KG1 (cell line): Measurements from ENCODE around the gene KIF6.

Experiments
- DNase-seq: peaks from one replicate; lab custom pipeline; 2025; lab: John Stamatoyannopoulos, UW

Gene KIF6

GRCh38 chr6:39594285-39594684, 130.9 kb downstream of the KIF6 start:
- no peak for DNase-seq

DNA sequence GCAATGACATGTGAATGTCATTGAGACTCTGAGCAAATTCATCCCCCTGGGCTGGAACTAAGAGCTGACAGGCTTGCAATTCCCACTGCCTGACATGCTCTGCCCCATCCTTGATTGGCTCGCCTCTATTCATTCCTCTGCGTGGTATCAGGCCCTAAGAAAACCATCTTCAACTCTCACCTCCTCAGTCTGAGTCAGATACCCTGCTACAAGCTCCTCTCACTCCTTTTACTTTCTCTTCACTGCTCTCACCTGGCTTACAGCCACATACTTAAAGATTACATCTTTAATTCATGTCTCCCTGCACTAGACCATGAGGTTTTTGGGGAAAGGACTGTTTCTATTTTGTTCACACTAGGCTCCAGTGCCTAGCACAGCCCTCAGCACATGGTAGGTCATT, 131.6 kb downstream of the KIF6 start:
- DNase-seq: no peak

DNA sequence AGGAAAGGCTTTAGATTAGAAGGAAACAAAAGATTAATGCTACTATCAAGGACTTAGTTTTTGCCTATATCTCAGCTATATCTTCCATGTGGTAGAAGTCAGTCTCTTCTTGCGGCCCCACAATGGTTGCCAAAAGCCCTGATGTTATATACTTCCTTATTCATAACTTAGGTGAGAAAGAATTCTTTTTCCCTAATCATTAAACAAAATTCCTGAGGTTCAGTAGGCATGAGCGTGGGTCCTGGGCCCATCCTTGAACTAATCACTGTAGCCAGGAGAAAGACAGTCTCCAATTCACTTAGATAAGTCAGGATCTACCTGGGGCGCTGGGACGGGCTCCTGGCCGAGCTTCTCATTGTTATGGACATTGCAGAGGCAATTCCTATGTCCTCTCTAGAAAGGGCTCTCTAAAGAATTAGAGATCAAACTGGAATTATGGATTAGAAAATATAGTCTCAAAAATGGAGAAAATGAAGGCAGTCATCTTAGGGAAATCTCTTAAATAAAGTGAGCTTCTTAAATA, 134.3 kb downstream of the KIF6 start:
- no peak for DNase-seq

GRCh38 chr6:39587080-39587479, 138.1 kb downstream of the KIF6 start:
- no peak for DNase-seq

- no peak for DNase-seq
Measured at GRCh38 chr6:39585641-39586040, 139.6 kb downstream of the KIF6 start.

DNA sequence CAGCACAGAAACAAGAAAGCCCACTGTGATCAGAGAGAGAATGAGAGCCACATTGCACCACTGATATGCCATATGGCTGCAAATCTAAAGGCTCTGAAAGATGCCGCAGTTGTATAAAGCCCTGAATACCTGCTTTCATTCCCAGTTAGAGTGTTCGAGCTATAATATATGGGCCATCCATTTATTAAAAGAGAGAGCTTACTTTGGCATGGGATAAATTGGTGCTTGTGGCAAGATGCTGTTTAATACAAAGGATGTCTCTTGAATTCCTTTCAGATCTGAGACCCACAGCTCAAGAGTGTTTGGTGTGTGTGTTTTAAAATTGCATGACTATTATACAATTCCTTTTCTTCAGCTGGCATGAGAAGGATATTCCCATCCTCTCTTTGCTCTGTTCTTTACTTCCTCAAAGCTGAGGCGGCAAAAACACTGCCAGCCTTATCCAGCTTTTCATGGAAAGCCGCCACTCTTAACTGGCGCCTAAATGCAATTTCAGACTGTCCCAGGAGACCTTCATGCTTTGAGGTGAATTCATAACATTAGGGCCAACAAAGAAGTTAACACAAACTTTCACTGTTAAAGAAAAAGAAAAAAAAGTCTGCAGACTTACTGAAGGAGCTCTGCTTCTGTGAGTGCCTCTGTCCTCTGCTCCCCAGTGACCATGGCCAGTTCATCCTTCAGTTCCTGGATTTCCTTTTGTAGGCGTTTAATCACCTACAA, 147.6 kb downstream of the KIF6 start:
- DNase-seq: no peak

GRCh38 chr6:39576556-39577303, 148.5 kb downstream of the KIF6 start:
- DNase-seq: no peak

- no peak for DNase-seq
Measured at GRCh38 chr6:39574991-39575390, 150.2 kb downstream of the KIF6 start.

DNA sequence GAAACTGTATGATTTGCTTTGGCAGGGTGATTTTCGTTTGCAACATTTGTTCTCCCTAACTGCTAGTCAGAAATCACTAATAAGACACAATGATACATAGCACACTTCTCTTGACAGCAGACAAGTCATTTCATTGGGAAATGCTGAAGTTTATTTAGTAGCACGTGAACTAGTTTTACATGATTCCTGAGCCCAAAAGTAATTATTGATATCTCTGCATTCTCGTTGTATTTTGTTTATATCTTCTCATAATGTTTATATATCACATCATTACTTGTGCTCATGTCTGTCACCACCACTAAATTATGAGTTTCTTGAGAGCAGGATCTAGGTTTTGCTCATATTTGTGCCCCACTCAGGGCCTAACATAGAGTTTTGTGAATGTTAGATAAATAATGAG, 151.7 kb downstream of the KIF6 start:
- no peak for DNase-seq

- DNase-seq: no peak
Measured at GRCh38 chr6:39572661-39573340, 152.4 kb downstream of the KIF6 start.

DNA sequence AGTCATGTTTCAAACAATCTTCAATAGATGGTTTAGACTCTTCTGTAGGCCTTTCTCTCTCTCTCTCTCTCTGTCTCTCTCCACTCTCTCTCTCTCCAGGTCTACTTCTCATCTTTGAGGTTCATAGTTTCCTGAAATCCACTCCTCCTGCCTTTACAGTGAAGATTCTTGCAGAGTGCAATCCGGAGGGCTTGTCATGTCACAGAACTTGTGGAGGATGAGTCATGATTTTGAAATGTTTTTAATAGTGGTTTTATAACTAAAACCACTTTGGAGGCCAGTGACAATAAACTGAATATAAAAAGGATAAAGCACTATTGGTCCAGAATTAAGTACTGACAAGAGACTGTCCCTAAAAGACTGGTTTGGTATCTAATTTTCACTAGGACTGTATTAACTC, 156.3 kb downstream of the KIF6 start:
- DNase-seq: no peak

DNA sequence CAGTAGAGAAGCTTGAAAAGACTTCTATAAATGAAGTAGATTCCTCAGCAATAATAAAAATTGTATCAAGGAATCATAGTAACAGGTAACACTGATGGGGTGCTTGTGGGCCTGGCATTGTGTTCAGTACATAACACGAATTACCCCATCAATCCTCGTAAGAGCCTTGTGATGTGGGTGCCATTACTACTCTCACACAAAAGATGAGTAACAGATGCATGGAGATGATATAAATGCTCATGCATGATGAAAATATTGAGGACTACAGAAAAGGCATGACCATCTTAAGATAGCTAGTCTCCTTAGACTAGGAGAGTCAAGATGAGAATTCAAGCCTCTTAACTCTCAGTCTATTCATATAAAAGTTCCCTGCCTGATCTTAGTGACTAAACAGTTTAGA, 158.1 kb downstream of the KIF6 start:
- no peak for DNase-seq

DNA sequence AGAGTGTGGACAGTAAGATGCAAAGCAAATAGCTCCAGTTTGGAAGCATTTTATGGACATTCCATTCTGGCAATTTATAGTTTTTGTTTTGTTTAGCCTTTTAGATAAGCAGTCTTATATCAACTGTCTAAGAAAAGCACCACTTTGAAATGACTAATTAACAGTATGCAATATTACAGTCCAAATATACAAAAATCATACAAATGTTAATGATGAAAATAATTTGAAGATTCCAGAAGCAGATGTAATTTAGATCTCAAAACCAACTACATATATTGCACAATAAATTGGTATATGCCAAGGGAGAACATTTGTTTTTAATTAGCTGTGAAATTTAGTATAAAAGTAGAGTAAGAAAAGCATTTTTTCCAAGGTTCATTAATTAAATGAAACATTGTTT, 158.8 kb downstream of the KIF6 start:
- DNase-seq: no peak

GRCh38 chr6:39565956-39566355, 159.3 kb downstream of the KIF6 start:
- DNase-seq: no peak

GRCh38 chr6:39563566-39564311, 161.5 kb downstream of the KIF6 start:
- DNase-seq: no peak

GRCh38 chr6:39561536-39562266, 163.5 kb downstream of the KIF6 start:
- DNase-seq: no peak

- no peak for DNase-seq
Measured at GRCh38 chr6:39560915-39561314, 164.3 kb downstream of the KIF6 start.

GRCh38 chr6:39558591-39559190, 166.5 kb downstream of the KIF6 start:
- no peak for DNase-seq

DNA sequence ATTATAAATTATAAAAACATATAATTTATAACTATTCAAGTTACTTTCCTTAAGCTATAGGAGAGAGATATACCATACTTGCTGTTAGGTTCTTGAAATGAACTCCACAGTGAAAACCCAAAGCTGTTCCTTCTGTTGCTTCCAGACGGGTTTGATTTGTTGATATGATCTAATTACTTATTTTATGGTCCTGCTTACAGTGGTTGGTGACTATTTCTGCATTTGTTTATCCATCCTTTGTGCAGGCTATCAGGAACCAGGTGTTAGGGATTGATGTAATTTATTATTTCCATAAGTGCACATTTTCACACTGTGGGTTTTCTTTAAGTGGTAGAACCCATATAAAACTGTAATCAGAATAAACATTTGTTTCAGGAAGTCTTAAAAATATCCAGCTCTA, 167.1 kb downstream of the KIF6 start:
- no peak for DNase-seq

GRCh38 chr6:39555136-39555535, 170.1 kb downstream of the KIF6 start:
- DNase-seq: no peak
